Limb (tissue), 2 donors: Measurements from ENCODE around the gene TOX2.

Experiments used
- DNase-seq, 2 donors: peaks; one replicate each; pipeline ENCODE4 v3.0.0-alpha.2; 2016; ENCODE audit errors: extremely low spot score in 2 of 2

The TOX2 gene

DNA sequence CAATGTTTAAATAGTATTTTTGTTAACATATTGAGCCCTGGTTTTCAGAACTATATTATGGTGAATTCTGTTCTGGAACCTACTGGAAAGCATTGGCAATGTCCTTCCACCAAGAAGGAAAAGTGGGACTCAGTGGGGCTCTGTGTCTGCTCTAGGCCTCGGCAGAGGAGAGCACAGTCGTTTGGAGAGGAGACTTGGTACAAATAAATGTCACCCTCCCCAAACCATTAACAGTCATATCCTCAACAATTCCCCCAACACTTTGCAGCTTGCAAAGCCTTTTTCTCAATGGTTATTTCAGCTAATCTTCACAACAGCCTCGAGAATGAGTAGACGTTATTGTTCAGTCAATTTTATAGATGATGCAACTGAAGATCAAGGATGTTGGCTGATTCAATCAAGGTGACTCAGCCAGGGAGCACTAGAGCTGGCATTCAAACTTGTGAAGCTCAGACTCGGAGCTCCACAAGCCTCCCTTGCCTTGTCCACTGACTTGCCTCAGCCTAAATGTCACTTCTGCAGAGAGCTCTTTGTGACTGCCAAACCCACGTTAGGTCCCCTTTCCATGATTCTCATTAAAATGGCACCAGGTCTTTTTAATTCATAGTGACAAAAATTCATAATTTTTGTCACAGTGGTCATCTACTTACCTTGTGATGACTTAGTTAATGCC lies 60.6 kb downstream of the TOX2 start:
- DNase-seq = no peak

DNA sequence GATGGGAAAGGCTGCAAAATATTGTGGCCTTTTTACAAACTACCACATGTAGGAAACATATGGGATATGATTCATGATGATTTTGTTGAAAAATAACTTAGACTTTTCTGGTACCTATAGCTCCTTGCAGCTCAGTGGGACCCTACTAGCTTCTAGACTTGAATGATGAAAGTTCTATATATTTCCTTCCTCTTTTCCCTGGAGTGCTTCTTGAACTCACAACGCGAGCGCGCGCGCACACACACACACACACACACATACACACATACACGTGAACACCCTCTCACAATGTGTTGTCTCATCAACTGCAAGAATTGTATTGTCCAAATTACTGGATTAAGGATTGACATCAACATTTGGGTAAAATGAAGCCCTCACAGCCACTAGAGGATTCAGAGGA lies 61.9 kb downstream of the TOX2 start:
- DNase-seq = no peak

DNA sequence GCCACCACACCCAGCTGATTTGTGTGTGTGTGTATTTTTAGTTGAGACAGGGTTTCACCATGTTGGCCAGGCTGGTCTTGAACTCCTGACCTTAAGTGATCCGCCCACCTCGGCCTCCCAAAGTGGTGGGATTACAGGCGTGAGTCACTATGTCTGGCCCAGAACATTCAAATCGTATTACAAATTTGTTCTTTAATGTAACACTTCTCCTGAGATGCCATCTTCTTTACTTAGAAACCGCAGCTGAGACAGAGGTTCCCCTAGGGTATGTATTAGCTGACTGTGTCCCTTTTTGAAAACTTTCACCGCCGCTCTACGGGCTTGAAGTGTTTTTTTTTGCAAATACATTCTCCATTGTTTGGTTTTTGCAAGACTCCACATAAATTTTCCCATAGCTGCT lies 62.6 kb downstream of the TOX2 start:
- no peak for DNase-seq

DNA sequence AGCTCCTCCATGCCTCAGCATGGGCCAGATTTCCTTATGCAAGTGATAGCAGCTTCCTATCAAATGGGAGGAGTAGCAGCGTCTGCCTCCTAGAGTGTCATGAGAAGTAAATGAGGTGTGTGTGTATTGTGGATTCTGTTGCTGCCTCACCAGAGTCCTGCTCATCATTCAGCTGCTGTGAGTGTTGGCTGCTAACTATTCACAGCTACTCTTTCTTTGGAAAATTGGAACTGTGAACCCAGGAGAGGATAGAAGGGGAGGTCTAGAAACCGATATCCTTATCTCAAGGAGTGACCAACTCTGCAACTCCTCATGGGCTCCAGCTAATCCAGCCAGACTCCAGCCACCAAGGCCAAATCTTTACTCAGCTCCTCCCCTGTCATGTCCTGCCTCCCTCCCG lies 63.3 kb downstream of the TOX2 start:
- no peak for DNase-seq

DNA sequence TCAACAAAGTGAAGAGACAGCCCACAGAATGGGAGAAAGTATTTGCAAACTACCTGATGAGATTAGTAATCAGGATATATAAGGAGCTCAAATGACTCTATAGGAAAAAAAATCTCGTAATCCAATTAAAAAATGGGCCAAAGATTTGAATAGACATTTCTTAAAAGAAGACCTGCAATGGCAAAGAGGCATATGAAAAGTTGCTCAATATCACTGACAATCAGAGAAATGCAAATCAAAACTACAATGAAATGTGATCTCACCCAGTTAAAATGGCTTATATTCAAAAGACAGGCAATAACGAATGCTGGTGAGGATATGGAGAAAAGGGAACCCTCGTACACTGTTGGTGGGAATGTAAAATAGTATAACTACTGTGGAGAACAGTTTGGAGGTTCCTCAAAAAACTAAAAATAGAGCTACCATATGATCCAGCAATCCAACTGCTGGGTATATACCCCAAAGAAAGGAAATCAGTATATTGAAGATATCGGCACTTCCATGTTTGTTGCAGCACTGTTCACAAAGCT lies 65.0 kb downstream of the TOX2 start:
- no peak for DNase-seq

DNA sequence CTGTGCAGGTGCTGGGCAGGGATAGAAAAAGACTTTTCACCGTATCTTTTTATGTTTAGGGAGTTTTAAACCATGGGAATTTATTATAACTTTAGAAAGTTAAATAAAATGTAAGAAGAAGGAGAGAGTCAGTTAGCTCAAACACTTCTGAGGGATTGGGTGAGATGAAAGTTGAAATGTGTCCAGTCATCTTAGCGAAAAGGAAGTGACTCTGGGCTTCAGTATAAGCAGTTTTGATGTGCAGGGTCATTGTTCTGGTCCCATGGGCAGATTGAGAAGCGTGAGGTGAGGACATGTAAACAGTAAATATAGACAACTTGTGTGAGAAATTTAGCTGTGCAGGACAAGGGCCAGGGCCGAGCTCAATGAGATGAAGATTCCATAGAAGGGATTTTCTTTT lies 66.9 kb downstream of the TOX2 start:
- DNase-seq = no peak

DNA sequence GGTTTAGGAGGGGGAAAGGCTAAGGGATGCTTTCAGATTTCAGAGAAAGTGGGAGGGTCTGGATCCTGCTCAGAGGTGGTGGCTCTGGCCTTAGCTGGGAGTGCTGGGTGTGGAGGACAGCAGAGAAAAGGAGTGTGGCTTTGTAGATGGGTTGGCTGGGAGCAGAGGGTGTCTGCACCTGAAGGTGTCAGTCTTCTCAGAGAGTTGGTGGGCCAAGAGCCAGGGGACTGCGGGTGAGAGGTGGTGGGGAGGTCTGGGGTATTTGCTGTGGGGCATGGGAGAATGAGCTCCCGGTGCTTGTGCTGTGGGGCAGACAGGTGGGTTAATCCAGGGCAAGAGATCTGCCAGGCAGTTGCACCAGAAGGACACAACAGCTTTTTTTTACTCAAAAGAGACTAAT lies 67.4 kb downstream of the TOX2 start:
- no peak for DNase-seq

DNA sequence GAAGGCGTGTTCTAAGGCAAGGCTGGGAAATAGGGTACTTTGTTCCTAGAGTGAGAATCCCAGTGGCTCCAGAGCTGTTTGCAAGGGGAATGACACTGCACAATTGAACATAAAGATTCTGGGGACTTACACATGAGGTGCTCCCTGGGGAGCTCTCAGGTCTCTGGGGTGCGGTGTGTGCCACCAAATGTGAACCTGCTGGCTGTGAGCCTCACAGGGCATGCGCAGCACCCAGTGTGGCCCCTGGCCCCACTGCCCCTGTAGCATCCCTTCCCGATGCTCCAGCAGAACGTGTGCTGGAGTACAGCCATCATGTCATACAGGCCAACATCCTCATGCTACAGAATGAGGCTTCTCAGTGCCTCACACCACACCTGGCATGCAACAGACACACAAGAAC lies 68.2 kb downstream of the TOX2 start:
- DNase-seq = no peak

DNA sequence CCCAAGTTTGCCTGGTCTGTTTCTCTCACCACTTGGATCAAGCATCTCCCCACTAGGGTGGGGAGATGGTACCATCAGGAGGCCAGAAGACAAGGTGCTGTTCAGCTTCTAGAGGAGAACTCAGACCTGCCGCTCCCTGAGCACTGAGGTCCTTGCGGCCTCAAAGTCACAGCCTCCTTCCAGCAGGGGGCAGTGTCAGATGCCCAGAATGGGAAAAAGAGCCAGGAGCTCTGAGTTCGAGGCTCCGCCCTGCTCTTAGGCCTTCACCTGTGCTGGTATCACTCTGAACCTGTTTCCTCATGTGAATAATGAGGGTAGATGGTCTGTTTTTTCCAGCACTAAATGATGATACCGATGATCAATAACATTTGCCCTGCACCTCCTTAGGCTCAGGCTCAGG lies 68.7 kb downstream of the TOX2 start:
- no peak for DNase-seq

DNA sequence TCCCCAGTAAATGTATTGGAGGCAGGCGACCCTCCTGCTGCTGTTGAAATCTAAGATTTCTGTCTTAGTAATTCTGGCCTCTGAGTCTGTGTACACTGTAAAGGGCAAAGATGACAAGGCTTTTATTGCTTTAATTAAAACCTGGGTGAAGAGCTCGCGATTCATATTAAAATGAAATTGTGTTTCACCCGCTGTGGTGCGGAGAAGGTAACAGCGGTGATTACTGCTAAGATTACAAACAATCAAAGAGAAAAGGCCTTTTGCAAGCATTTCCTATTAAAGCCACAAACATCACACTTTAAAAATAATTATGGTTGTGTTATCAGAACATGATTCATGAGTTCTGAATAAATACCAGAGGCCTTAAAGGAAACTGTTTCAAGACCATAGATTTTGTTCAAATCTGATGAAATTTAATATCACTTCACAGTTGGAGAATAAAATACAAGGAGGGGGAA lies 69.3 kb downstream of the TOX2 start:
- DNase-seq = no peak

DNA sequence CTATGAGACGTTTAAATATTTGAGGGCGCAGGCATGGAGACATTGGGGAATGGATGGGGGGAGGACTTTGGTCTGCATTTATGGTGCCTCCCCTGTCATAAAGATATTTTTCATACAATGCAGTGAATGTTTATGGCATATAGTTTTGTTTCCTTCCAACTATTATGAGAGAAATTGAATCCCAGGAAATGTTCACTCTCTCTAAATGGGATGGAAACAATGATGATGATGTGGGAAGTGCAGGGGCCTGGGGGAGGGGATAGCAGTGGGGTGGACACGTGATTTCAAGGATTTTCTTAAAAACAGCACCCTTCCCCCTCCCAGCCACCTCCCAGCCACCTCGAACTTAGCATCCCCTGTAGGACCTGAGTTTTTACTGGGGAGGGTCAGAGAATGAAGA lies 69.9 kb downstream of the TOX2 start:
- no peak for DNase-seq

DNA sequence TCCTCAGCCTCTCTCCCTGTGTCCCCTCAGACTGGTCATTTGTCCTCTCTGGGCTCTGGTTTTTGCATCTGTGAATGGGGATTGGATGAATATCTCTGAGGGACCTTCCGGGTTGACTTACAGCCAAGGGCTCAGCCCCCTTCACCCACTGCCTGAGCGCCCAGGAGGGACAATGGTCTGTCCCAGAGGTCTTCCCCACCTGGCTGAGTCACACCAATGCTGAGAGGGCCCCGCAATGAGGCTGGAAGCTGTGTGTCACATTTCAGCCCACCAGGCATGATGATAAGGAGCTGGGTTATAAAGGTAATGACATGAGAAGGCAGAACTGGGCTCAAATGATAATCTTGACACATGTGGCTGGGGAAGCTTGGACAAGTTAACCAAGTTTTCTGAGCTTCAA lies 70.5 kb downstream of the TOX2 start:
- DNase-seq = no peak

DNA sequence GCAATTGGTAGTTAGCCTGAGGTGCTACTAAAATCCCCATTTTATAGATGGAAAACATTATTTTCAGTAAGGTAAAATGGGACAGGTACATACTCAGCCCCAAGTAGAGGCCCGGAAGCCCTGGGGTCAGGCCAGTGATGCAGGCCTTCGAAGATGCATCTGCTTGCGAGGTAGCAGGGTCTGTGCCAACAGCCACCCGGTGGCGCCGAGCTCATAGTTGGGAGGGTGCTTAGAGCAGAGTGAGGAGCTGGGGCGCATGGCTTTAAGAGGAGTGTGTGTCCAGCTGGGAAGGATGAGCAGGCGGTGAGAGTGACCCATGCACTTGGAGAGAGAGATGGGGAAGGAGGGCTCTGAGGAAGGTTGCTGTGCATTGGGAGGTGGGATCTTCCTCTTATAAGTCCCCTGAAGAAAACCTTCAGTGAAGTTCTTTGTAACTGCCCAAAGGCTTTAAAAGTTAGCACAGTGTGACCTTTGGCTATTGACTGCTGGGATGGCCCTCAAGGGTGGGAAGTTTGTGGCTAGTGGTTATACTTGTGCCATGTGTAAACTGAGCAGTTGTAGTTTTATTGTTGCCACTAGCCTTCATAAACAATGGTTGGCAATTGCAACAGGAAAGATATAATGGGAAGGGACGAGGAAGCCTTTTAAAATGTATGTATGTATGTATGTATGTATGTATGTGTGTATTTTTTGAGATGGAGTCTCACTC lies 71.1 kb downstream of the TOX2 start:
- no peak for DNase-seq

DNA sequence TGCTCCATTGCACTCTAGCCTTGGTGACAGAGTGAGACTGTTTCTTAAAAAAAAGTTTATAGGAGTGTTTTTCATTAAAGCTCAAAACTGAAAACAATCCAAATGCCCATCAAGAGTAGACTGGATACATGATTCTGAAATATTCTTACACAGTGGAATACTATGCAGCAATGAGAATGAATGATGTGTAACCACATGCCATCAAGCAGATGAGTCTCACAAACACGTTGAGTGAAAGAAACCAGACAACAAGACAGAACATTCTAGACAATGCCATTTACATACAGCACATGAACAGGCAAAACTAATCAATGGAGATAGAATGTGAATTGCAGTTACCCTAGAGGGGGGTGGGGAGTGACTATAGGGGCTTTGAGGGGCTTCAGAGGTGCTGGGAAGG lies 72.4 kb downstream of the TOX2 start:
- no peak for DNase-seq

DNA sequence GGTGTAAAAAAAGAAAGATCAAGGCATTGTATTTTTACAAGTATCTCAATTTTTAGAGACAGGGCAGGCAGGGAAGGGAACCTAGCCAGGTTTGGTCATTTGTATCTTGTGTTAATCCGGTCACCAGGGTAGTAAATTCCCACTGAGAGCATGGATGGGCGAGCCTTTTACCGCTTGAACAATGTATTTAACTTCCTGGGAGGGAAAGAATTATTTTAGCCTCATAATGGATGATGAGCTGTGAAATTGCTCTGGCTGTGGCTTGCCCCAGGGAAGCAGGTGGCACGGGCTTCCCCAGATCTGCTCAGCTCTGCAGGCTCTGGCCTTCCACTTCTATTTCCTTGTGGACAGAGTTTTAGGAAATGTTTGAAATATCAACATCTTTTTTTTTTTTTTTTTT lies 72.9 kb downstream of the TOX2 start:
- no peak for DNase-seq

DNA sequence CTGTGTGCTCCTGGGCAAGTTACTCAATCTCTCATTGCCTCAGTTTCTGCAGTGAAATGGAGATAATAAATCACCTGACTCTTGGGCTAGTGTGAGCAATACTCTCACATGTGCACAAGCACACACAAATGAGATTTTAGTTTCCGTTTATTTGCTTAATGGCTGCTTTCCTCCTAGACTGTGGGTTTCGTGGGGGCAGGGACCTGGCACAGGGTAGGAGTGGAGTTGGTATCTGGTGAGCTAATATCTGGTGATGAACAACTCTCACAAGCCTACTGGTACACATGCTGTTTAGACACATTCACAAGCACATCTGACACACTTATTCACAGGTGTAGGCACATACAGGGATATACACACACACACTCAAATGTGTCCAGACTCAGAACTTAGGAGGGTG lies 73.8 kb downstream of the TOX2 start:
- no peak for DNase-seq

DNA sequence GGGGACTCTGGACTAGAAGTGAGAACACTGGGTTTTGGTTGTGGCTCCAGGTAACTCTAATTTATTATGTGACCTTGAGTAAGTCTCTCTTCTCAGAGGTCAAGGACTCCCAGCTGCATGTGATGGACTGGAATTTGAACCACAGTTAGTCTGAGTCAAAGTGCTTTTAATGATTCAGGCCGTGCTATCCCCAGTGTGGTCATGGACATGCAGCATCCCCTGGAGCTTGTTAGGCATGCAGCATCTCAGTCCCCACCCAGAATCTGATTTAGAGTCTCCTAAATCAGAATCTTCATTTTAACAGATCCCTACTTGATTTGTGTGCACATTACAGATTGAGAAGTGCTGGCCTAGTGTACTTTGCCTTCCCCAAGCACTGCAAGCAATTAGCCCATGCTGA lies 74.2 kb downstream of the TOX2 start:
- DNase-seq = no peak

DNA sequence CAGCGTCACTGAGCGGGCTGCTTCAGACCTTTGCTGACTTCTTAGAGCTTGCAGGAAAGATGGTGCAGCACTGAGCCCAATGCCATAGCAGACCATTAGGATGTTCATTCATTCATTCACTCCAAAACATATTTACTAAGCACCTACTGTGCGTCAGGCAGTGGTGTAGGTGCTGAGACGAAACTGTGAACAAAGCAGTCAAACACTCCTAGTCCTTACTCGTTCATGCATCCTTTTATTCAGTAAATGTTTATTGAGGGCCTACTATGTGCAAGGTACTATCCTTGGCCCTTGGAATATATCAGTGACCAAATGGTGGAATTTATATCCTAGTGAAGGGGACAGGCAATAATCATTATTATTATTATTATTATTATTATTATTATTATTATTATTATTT lies 76.6 kb downstream of the TOX2 start:
- DNase-seq = no peak

DNA sequence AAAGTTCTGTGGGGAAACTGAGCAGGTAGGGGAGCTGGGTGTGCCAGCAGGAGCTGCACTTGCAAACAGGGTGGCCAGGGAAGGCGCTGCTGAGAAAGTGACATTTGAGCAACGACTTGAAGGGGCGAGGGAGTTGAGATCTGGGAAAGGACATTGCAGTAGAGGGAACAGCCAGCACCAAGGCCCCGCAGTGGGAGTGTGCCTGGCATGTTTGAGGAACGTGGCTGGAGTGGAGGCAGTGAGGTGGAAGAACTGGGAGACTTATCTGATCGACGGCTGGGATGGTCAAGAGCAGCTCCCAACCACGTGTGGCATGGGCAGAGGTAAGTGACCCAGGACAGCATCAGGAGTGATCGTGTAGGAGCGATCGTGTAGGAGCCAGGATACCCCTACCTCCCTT lies 77.3 kb downstream of the TOX2 start:
- no peak for DNase-seq

DNA sequence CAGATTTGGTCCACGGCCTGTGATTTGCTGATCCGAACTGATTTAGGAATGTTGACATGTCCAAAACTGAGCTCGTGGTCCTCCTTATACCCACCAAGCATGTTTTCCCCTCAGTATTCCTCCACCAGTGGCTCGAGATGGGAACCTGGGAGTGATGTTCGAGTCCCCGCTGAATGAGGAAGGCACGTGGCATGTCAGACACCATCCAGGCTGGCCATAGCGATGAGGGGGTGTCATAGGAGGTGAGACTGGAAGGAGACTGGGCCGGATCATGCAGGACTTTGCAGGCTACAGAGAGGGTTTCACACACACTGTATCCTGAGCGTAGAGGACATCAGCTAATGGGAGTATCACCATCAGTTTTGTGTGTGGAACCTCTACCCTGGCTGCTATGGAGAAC lies 78.2 kb downstream of the TOX2 start:
- no peak for DNase-seq

DNA sequence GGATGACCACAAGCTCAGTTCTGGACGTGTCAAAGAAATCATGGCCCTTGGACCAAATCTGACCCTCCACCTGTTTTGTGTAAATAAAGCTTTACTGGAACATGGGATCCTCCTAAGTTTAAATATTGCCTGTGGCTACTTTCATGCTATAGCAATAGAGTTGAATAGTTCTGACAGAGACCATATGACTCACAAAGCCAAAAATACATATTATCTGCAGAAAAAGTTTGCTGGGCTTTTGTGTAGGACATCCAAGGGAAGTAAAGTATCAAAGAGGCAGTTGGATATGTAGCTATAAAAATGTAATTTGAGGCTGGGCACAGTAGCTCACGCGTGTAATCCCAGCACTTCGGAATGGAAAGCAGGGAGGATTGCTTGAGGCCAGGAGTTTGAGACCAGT lies 78.9 kb downstream of the TOX2 start:
- no peak for DNase-seq

DNA sequence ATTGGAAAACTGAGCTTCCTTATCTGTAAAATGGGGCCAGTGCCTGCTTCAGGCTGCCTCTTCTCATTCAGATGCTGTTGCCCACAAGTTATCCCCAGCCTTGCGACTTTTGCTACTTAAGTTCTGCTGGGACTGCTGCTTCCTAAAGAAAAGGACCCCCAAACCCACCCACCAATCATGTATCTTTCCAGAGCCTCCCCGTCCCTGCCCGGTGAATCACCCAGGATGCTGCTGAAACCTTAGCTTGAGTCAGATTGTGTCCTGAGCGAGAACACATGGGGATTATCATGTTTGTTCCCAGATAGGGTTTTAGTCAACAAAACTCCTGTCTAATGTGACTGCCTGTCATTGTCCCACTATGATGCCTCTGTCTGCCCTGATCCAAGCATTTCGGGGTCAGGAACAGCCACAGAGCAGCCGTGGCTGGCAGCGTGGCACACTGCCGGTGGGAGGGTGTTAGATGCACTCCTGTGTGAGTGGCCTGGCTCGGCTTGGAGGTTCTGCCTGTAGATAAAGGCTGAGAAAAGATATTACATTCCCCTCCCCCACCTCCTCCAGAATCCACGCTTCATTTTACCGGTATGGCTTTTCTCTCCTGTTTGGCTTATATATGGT lies 79.9 kb downstream of the TOX2 start:
- DNase-seq = no peak

DNA sequence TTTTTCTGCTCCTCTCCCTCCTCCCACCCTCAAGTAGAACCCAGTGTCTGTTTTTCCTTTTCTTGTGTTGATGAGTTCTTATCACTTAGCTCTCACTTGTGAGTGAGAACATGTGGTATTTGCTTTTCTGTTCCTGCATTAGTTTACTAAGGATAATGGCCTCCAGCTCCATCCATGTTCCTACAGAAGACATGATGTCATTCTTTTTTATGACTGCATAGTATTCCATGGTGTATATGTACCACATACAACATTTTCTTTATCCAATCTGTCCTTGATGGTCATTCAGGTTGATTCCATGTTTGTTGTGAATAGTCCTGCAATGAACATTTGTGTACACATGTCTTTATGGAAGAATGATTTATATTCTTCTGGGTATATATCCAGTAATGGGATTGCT lies 81.0 kb downstream of the TOX2 start:
- DNase-seq = no peak
